CD4-positive, alpha-beta T cell treated with Interleukin-15 for 1 hour (primary cell): ENCODE data around the gene FGF14.
"Not testable (repeated sequence)": the region's sequence is repeated elsewhere in the genome, so short reads cannot be mapped to it uniquely, and the experiment has no call there.

Experiments used
- DNase-seq: peaks from one replicate; pipeline ENCODE4 v3.0.0-alpha.2; 2020

The FGF14 gene

GRCh38 chr13:102187313-102187712 lies 214.5 kb downstream of the FGF14 start:
- DNase-seq: no peak

- DNase-seq: no peak
These were observed 216.4 kb downstream of the FGF14 start for GRCh38 chr13:102185375-102185984.

- no peak for DNase-seq
These were observed 218.2 kb downstream of the FGF14 start for GRCh38 chr13:102183509-102184182.

GRCh38 chr13:102182170-102182569 lies 219.7 kb downstream of the FGF14 start:
- no peak for DNase-seq

- no peak for DNase-seq
These were observed 224.4 kb downstream of the FGF14 start for GRCh38 chr13:102177431-102177830.

GRCh38 chr13:102176846-102177245 lies 225.0 kb downstream of the FGF14 start:
- no peak for DNase-seq

GRCh38 chr13:102172406-102172805 lies 229.4 kb downstream of the FGF14 start:
- DNase-seq: no peak

- no peak for DNase-seq
These were observed 231.5 kb downstream of the FGF14 start for GRCh38 chr13:102170305-102170704.

- DNase-seq: no peak
These were observed 232.3 kb downstream of the FGF14 start for GRCh38 chr13:102169471-102170015.

- DNase-seq: no peak
These were observed 249.1 kb downstream of the FGF14 start for GRCh38 chr13:102152790-102153189.

- no peak for DNase-seq
These were observed 254.5 kb downstream of the FGF14 start for GRCh38 chr13:102147353-102147752.

GRCh38 chr13:102145750-102146149 lies 256.1 kb downstream of the FGF14 start:
- no peak for DNase-seq

- no peak for DNase-seq
These were observed 259.4 kb downstream of the FGF14 start for GRCh38 chr13:102142473-102142826.

GRCh38 chr13:102141625-102142472 lies 260.0 kb downstream of the FGF14 start:
- no peak for DNase-seq

- DNase-seq: no peak
These were observed 262.2 kb downstream of the FGF14 start for GRCh38 chr13:102139626-102140025.

- DNase-seq: no peak
These were observed 263.1 kb downstream of the FGF14 start for GRCh38 chr13:102138635-102139190.

GRCh38 chr13:102137904-102138303 lies 263.9 kb downstream of the FGF14 start:
- not testable (repeated sequence) for DNase-seq

GRCh38 chr13:102136735-102137296 lies 265.0 kb downstream of the FGF14 start:
- no peak for DNase-seq

GRCh38 chr13:102132777-102133295 lies 269.0 kb downstream of the FGF14 start:
- DNase-seq: no peak

GRCh38 chr13:102131246-102131645 lies 270.6 kb downstream of the FGF14 start:
- no peak for DNase-seq

GRCh38 chr13:102128216-102128810 lies 273.5 kb downstream of the FGF14 start:
- DNase-seq: no peak

- no peak for DNase-seq
These were observed 274.7 kb downstream of the FGF14 start for GRCh38 chr13:102127153-102127552.
